Cardiac muscle cell (in vitro differentiated cells and primary cell): Measurements from ENCODE around the gene SLC35F2. TPM values are rescaled to one million over a fixed set of nuclear protein-coding genes. Genes with fewer than 3 reads are reported as not detected.
"Not testable (repeated sequence)": the region's sequence is repeated elsewhere in the genome, so short reads cannot be mapped to it uniquely, and the experiment has no call there.

Experiments used
- DNase-seq, 2 donors: peaks; one replicate each; pipeline versions ENCODE4 v3.0.0 to v3.0.0-alpha.2; 2010 to 2017; ENCODE audit warnings: low read depth in 1 of 2, low spot score in 1 of 2
- H3K27ac ChIP-seq: fragments of 200-600 bp; sonication (generic); 2 replicates; pipeline ENCODE4 v1.5.1; 2016
- H3K27me3 ChIP-seq: fragments of 200-600 bp; sonication (generic); 2 replicates; pipeline ENCODE4 v1.6.0; 2016; ENCODE audit warnings: control low read depth
- H3K36me3 ChIP-seq: fragments of 200-600 bp; sonication (generic); 2 replicates; pipeline ENCODE4 v1.5.1; 2016; ENCODE audit warnings: control low read depth
- H3K4me1 ChIP-seq: fragments of 200-600 bp; sonication (generic); 2 replicates; pipeline ENCODE4 v1.8.1; 2017; ENCODE audit warnings: low read depth, mild to moderate bottlenecking, mixed run types
- H3K4me3 ChIP-seq: fragments of 200-600 bp; sonication (generic); 2 replicates; pipeline ENCODE4 v1.5.1; 2016; ENCODE audit warnings: mild to moderate bottlenecking
- H3K9me3 ChIP-seq: fragments of 200-600 bp; sonication (generic); 2 replicates; pipeline ENCODE4 v1.5.1; 2017; ENCODE audit warnings: low read depth, mild to moderate bottlenecking, control low read depth
- CTCF ChIP-seq: IDR thresholded peaks from 2 replicates; pipeline ENCODE4 v1.5.1; 2012; ENCODE audit warnings: low read depth, mild to moderate bottlenecking, low read length
- polyA plus RNA-seq: library from polyadenylated mRNA; unstranded; fragments of >200 nt; fragmentation: Nextera tagmentation; extraction: Ambion mirVana; gene quantifications from 2 replicates; pipeline ENCODE4 v1.2.1, GENCODE V29; 2016
- total RNA-seq: library from RNA; depleted of rRNA; stranded (reverse); fragments of >200 nt; gene quantifications from 2 replicates; pipeline ENCODE4 v1.2.3, GENCODE V29; 2016

Gene SLC35F2
- total RNA-seq: 6.9 and 10.4 TPM in 2 replicates
- 10.1 and 12.3 TPM in 2 replicates for polyA plus RNA-seq

- Histone ChIP-seq H3K27me3 (peaks cover 7% of the 10 kb centered on the region), H3K36me3 (no peaks in the 10 kb centered on the region), H3K4me3 (peak within 1 kb of the TSS; percentile 50), H3K9me3 (no peaks in the 10 kb centered on the region), H3K4me1 (no peaks in the 10 kb centered on the region), H3K27ac (no peak within 1 kb of the TSS)
- peak; percentile 63 to 83 for DNase-seq
- no peak for TF ChIP-seq CTCF
Observed at GRCh38 chr11:107858217-107859070, at the start of gene SLC35F2. TSS of gene SLC35F2 (minus strand) at chr11:107858787. CDS start at chr11:107858767, 20 bp downstream.

- no peak for DNase-seq
- no peak for TF ChIP-seq CTCF
Observed at GRCh38 chr11:107908211-107908610, 49.6 kb upstream of the SLC35F2 start.

GRCh38 chr11:107898270-107898669 is 39.7 kb upstream of the SLC35F2 start:
- peak; percentile 10 to 72 for DNase-seq
- Histone ChIP-seq H3K4me3 (no peak overlapping the region), H3K9me3 (no peaks in the 10 kb centered on the region), H3K27me3 (no peaks in the 10 kb centered on the region), H3K36me3 (no peaks in the 10 kb centered on the region), H3K27ac (no peak overlapping the region), H3K4me1 (no peaks in the 10 kb centered on the region)
- peak; percentile 71 for TF ChIP-seq CTCF

More at GRCh38 chr11:107908211-107908610, 49.6 kb upstream of the SLC35F2 start:
- Histone ChIP-seq H3K4me1 (no peaks in the 10 kb centered on the region), H3K9me3 (no peaks in the 10 kb centered on the region), H3K27me3 (no peaks in the 10 kb centered on the region), H3K36me3 (no peaks in the 10 kb centered on the region), H3K4me3 (no peak overlapping the region), H3K27ac (no peak overlapping the region)

GRCh38 chr11:107882095-107882820 is 23.7 kb upstream of the SLC35F2 start:
- no peak for TF ChIP-seq CTCF
- Histone ChIP-seq H3K36me3 (no peaks in the 10 kb centered on the region), H3K27ac (no peak overlapping the region), H3K4me1 (no peaks in the 10 kb centered on the region), H3K9me3 (no peaks in the 10 kb centered on the region), H3K4me3 (no peak overlapping the region), H3K27me3 (no peaks in the 10 kb centered on the region)
- DNase-seq: no peak

GRCh38 chr11:107881471-107881870 is 22.9 kb upstream of the SLC35F2 start:
- not testable (repeated sequence) for H3K4me3 ChIP-seq, H3K27me3 ChIP-seq, H3K4me1 ChIP-seq, DNase-seq, H3K27ac ChIP-seq, H3K9me3 ChIP-seq, H3K36me3 ChIP-seq

- H3K36me3 ChIP-seq: no peaks in the 10 kb centered on the region
- H3K27ac ChIP-seq: no peak overlapping the region
- no peaks in the 10 kb centered on the region for H3K27me3 ChIP-seq
- no peak for DNase-seq
- H3K9me3 ChIP-seq: no peaks in the 10 kb centered on the region
- H3K4me3 ChIP-seq: no peak overlapping the region
- no peak for TF ChIP-seq CTCF
- H3K4me1 ChIP-seq: no peaks in the 10 kb centered on the region
Observed at GRCh38 chr11:107876141-107876540, 17.6 kb upstream of the SLC35F2 start.
